Suppressor macrophage treated with lipopolysaccharide for 1 hour (primary cell): ENCODE measurements around the gene NFKBIZ.
"Not testable (repeated sequence)": the region's sequence is repeated elsewhere in the genome, so short reads cannot be mapped to it uniquely, and the experiment has no call there.

Experiments
- DNase-seq, 3 donors: peaks; one replicate each; pipeline ENCODE4 v3.0.0-alpha.2; 2020 to 2022

Gene NFKBIZ

DNA sequence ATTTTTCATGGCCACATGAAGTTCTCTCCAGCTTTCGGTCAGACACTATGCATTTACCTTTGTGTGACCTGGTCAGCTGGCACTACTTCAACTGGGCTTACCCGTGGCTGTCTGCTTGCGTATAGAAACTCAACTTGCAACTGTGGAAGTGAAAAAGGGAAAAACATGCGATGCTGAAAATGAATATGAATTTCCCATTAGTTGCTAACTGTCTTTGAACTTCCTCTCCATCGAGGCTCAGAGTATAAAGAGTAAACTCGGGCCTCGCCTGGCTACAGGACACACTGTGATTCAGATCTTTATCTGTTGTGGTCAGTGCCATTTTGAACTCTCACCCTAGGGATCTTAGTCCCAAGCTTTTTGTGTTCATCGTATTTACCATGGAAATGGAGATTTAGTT lies 26.8 kb downstream of the NFKBIZ start:
- DNase-seq, result peak; percentile 65 to 86 (median 81)

DNA sequence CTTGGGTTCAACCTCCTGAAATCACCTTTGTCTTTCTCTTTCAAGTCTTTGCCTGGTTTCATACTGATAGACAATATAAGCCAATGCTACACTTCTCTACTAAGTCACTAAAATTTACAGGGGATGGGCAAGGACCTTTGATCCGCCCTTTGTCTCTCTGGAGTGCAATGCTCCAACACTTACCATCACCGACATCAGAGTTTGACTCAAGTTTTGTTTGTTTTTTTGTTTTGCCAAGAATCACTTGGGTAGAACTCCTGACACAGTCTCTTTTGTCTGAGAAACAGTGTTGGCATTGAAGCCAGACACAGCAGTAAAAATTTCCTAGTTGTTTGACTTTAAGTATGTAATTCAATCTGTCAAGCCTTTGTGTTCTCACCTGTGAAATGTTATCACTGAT lies 29.3 kb downstream of the NFKBIZ start:
- DNase-seq, result no peak

DNA sequence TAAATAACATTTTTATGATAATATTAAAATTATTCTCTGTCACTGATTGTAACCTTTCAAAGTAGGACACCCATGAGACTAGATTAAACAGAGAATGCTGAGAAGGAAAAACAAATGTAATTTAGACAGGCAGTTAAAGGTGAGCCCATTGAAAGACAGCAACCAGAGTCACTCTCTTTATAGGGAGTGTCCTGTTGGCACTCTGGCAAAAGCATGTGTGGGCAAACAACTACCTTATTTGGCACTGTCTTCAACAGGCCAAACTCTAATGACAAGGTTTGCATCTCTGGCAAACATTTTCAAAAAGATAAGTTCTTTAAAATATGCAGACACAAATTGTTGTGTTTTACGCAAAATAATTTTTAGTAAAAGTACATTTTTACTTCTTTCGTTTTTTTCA lies 29.8 kb downstream of the NFKBIZ start:
- no peak for DNase-seq

DNA sequence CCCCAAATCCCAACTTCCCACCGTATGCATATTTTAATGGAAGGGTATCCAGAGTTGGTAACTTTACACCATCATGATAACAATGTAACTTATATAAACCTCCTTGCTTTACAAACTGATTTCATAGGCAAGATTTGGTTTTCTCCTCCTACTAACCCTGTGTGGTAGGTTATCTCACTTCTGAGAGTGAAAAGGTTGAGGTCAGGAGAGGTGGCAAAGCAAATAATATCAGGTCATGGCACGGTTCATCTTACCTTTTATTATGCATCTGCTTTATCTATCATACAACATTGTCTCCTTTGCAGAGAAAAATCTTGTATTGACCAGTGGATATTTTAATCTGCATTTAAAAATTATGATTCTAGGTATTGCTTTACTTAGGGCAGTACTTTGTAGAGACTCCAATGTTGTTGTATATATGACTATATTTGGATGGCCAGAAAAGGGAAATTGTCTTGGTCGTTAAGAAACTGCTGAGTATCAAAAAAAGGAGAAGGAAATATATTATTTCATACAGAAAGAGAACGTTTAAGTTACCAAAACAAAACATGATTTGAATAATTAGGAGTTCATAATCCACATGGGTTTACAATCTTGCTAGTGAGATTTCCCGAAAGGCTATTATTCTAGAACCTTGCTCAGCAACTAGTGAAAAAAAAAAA lies 30.4 kb downstream of the NFKBIZ start:
- DNase-seq, result peak in 2 of 3 donors; percentile 59 to 61

DNA sequence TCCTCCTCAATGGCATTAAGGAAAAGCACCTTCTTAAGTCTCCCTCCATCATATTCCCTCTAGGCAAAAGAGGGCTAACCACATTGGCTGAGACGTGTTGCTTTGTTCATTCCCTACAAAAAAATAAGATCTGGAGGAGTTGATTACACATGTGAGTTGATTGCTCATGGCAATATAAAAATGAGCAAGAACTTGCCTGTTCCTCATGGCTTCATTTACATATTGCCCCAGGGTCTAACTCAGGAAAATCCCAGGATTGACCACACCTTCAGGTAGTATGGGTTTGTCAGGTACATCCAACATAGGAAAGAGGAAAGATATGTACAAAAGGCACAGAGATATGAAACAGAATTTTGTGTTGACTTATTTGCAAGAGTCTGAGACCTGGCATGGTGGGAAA lies 35.5 kb downstream of the NFKBIZ start:
- no peak for DNase-seq

DNA sequence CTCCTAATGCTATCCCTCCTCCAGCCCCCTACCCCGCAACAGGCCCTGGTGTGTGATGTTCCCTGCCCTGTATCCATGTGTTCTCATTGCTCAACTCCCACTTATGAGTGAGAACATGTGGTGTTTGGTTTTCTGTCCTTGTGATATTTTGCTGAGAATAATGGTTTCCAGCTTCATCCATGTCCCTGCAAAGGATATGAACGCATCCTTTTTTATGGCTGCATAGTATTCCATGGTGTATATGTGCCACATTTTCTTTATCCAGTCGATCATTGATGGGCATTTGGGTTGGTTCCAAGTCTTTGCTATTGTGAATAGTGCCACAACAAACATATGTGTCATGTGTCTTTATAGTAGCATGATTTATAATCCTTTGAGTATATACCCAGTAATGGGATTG lies 36.3 kb downstream of the NFKBIZ start:
- not testable (repeated sequence) for DNase-seq

DNA sequence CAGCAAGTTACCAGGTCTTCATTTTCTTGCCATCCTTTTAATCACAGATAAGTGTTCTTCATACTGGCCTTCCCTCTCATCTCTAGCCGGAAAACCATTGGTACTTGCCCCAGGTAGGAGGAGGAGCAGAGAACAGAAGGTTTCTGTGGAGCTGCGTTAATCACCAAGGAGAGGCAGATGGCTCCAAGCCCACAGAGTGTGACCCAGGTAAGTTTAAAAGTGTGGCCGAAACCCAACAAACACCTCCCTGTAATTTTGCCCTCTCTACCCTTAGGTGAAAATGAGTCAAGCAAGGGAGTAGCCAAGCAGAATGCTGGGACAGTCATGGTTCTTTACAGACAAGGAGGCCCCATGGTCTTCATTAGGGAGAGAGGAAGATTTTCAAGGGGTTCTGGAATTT lies 37.3 kb downstream of the NFKBIZ start:
- DNase-seq, result no peak

DNA sequence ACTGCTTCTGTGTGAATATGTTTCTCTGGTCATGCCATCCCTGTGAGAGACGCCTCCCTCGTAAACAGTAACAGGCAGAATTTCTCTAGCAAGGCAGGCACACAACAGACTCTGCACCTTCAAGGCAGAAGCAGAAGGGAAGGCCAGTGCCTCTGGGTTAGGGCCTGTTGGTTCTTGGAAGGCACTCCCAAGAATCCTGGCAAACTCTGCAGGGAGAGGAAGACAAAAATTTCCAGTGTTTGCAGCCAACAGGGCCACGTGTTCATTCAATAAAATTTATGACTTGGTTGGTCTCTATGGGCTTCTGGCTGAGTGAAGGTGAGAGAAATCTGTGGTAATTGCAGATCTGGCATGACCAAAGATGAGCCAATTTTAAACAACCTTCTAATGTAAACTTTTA lies 39.3 kb downstream of the NFKBIZ start:
- no peak for DNase-seq

DNA sequence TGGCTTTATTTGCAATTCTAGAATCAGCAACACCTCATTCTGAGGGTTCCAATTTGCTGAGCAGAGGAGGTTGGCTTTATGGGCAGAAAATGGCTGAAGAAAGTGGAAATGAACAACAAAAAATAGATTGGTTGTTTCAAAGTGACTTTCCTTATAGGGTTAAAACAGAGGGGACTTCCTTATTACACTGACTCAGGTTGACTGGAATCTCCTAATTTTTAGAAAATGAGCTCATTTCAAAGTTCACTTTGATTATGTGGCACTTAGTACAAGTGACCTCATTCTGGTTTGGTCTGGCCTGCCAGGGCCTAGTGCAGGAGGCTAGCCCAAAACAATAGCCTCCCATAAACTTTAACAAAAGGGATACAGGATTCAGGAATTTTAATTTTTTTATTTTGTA lies 41.4 kb downstream of the NFKBIZ start:
- peak; percentile 68 to 92 (median 84) for DNase-seq

DNA sequence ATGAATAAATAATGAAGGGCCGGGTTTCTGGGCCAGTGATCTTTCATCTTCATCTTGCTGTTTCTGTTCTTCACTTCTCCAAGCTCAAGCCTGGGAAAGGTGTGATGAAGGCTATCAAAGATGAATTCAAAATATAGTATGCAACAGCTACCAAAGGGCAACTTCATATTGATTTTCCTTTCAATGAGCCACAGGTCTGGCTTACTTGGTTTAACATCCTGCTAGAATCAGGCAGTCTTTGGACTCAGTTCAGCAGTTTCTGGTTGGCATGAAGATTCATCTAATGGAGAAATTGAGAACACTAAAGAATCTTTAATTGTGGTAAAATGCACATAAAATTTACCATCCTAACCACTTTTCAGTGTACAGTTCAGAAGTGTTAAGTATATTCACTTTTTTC lies 43.3 kb downstream of the NFKBIZ start:
- DNase-seq, result no peak

DNA sequence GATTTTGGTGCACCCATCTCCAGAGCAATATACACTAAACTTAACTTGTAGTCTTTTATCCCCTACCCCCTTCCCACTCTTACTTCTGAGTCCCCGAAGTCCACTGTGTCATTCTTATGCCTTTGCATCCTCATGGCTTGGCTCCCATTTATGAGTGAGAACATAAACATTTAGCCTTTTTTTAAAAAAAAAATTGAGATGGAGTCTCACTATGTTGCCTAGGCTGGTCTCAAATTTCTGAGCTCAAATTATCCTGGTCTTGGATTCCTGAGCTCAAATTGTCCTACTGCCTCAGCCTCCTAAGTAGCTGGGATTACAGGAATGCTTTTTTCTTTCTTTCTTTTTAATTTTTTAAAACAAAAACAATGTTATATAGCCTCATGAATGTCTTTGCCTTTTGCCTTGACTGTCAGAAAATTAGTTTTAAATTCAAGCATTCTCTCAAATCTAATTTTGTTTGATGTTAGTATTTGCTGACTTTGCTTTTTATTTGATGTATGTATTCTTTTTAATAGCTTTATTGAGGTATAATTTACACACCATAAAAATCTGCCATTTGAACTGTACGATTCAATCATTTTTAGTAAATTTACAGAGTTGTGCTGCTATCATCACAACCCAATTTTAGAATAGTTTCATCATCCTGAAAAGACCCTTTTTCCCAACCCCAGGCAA lies 46.9 kb downstream of the NFKBIZ start:
- DNase-seq, result no peak

DNA sequence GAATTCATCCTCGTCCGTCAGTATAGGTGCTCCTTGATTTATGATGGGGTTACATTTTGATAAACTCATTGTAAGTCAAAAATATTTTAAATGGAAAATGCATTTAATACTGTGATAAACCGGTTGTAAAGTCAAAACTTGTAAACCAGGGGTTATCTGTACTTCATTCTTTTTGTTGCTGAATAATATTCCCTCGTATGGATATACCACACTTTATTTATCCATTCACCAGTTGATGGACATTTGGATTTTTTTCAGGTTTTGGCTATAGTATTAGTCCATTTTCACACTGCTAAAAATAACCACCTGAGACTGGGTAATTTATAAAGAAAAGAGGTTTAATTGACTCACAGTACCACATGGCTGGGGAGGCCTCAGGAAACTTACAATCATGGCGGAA lies 47.7 kb downstream of the NFKBIZ start:
- DNase-seq, result no peak

DNA sequence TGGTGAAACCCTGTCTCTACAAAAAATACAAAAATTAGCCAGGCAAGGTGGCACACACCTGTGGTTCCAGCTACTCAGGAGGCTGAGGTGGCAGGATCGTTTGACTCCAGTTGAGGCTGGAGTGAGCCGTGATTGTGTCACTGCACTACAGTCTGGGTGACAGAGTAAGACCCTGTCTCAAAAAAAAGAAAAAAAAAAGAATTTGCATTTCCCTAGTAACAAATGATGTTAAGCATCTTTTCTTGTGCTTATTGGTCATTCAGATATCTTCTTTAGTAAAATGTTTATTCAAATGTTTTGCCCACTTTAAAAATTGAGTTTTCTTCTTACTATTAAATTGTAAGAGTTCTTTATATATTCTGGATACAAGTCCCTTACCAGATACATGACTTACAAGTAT lies 48.7 kb downstream of the NFKBIZ start:
- peak in 1 of 3 donors; percentile 10 for DNase-seq

DNA sequence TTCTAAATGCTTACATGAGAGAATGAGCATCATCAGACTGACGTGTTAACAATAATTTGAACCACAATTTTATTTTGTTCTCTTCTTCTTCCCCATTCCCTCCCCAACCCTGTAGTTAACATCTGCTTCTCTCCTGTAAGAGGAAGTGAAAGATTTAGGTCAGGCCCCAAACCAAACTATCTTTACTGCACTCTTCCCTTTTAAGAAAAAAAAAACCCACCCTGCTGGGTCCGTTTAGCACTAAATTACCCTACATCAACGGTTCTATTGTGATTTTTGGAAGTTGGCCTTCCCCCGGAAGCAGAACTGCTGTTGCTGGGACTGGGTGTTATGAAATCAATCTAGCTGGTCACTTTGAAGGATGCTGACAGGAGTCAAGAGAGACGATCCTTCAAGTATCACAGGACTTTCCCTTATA lies 49.4 kb downstream of the NFKBIZ start:
- DNase-seq, result peak; percentile 73 to 88 (median 82)

DNA sequence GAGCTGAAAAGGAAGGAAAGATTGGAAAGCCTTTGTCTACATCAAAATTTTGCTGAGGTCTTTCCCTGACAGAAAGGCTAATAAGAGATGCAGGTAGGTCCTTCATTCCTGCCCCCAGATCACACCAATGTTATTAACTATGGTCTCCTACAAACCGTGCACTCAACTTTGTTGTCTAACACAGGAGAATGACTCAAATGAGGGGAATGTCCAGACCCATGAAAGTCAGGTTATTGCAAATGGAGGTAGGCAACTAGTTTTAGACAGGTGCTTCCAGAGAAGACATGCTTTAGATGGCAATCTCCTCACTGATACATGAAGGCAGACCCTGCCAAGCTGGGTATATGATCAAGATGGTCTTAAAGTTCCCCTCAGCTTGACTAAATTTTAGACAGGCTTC lies 51.0 kb downstream of the NFKBIZ start:
- DNase-seq, result no peak

DNA sequence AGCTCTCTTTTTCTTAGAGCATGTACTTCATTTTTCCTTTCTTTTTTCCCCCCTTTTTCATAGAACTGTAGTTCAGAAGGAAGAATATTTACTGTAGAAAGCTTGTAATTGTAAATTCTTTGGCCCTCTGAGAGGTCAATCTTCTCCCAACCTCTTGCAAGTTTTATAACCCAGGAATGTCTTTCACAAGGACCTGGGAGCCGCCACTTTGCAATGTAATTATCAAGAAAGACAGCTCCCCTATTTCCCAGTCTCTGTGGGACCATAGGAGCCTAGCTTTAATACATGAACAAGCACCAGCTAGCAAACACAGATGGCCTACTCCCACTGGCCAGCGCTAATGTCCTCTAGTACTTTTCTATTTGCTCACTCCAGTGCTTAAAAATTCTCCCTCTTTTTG lies 51.4 kb downstream of the NFKBIZ start:
- DNase-seq, result no peak

DNA sequence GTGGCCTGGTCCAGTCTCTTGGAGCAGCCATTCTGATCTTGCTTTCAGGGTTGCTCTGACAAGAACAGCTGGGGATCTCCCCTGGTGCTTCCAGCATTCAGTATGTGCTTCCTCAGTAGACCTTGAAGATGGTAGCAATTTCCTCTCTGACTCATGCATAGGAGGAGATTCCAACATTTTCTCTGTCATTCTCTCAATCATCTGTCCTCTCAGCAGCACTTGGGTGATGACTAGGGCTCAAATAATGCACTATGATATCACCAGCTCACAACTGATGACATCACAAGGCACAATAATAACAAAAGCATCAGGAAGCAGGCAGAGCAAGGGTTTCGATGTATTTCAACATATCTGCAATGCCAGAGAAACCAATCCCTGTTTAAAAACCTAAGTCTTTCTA lies 52.7 kb downstream of the NFKBIZ start:
- peak; percentile 86 to 98 (median 96) for DNase-seq

DNA sequence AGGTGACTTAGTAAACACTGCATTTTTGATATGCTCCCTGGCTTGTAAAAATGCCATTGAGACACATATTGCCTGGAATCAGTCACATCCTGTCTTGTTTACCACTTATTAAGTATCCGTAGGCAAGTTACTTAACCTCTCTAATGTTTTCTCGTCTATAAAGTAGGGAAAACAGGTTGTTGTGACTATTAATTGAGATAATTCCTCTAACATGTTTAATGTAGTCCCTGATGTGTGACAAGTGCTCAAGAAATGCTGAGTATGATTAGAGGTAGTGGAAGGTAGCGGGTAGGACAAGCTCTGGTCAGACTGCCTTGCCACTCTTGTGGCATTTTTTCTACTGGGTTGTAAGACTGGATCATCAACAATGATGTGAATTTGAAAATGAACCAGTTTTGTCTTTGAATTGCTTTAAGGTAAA lies 54.1 kb downstream of the NFKBIZ start:
- no peak for DNase-seq

DNA sequence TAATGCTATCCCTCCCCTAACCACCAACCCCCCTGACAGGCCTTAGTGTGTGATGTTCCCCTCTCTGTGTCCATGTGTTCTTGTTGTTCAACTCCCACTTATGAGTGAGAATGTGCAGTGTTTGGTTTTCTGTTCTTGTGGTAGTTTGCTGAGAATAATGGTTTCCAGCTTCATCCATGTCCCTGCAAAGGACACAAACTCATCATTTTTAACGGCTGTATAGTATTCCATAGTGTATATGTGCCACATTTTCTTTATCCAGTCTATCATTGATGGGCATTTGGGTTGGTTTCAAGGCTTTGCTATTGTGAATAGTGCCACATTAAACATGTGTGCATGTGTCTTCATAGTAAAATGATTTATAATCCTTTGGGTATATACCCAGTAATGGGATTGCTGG lies 56.3 kb downstream of the NFKBIZ start:
- not testable (repeated sequence) for DNase-seq
